ENCODE data around the gene SELENON. TPM values are rescaled to one million over a fixed set of nuclear protein-coding genes. Genes with fewer than 3 reads are reported as not detected.
A peak's percentile ranks its signal among the peaks of the same experiment; 100 is the strongest.
"Not testable (repeated sequence)": the region's sequence is repeated elsewhere in the genome, so short reads cannot be mapped to it uniquely, and the experiment has no call there.

The SELENON gene
- total RNA-seq, 1 experiment from 2014 or later: 32.1 TPM

- no peak for DNase-seq (ENCODE audit: low spot score)
Observed at GRCh38 chr1:25831569-25832196, 31.7 kb downstream of the SELENON start.

GRCh38 chr1:25832336-25833037 lies 32.5 kb downstream of the SELENON start:
- DNase-seq (ENCODE audit: low spot score): no peak

- DNase-seq (ENCODE audit: low spot score): no peak
Observed at GRCh38 chr1:25833158-25833557, 33.2 kb downstream of the SELENON start.

- DNase-seq (ENCODE audit: low spot score): no peak
Observed at GRCh38 chr1:25834894-25835293, 34.9 kb downstream of the SELENON start.

- DNase-seq (ENCODE audit: low spot score): no peak
Observed at GRCh38 chr1:25836695-25837094, 36.7 kb downstream of the SELENON start.

- no peak for DNase-seq (ENCODE audit: low spot score)
Observed at GRCh38 chr1:25837262-25837875, 37.4 kb downstream of the SELENON start.

- DNase-seq (ENCODE audit: low spot score): not testable (repeated sequence)
Observed at GRCh38 chr1:25839808-25840207, 39.8 kb downstream of the SELENON start.

- DNase-seq (ENCODE audit: low spot score): no peak
Observed at GRCh38 chr1:25843483-25843882, 43.5 kb downstream of the SELENON start.

- DNase-seq (ENCODE audit: low spot score): no peak
Observed at GRCh38 chr1:25844536-25845337, 44.7 kb downstream of the SELENON start.

GRCh38 chr1:25845664-25846063 lies 45.7 kb downstream of the SELENON start:
- no peak for DNase-seq (ENCODE audit: low spot score)

GRCh38 chr1:25847929-25848328 lies 47.9 kb downstream of the SELENON start:
- no peak for DNase-seq (ENCODE audit: low spot score)

GRCh38 chr1:25848531-25848930 lies 48.5 kb downstream of the SELENON start:
- DNase-seq (ENCODE audit: low spot score): no peak

GRCh38 chr1:25854554-25854953 lies 54.6 kb downstream of the SELENON start:
- DNase-seq (ENCODE audit: low spot score): no peak

GRCh38 chr1:25856856-25857255 lies 56.9 kb downstream of the SELENON start:
- DNase-seq (ENCODE audit: low spot score): no peak

GRCh38 chr1:25858494-25858893 lies 58.5 kb downstream of the SELENON start:
- no peak for DNase-seq (ENCODE audit: low spot score)

GRCh38 chr1:25858906-25859789 lies 59.2 kb downstream of the SELENON start, which contains the start of gene AUNIP:
TSS of gene AUNIP (minus strand) at chr1:25859457. CDS start at chr1:25859357, 100 bp downstream.
- peak; percentile 68 for DNase-seq (ENCODE audit: low spot score)

GRCh38 chr1:25861316-25862286 lies 61.6 kb downstream of the SELENON start:
- no peak for DNase-seq (ENCODE audit: low spot score)

GRCh38 chr1:25862785-25863485 lies 62.9 kb downstream of the SELENON start:
- no peak for DNase-seq (ENCODE audit: low spot score)

Data from H4 (cell line).